Astrocyte (in vitro differentiated cells and primary cell): Measurements from ENCODE around the gene NEMP1. TPM values are rescaled to one million over a fixed set of nuclear protein-coding genes. Genes with fewer than 3 reads are reported as not detected.

Source experiments
- DNase-seq: peaks from one replicate; pipeline ENCODE4 v3.0.0-alpha.2; 2010; ENCODE audit warnings: low read depth
- FAIRE-seq: peaks from 2 replicates; lab custom pipeline; 2011; peaks lifted over from hg19 to GRCh38; lab: Jason Lieb, UNC
- H2AFZ ChIP-seq: 2 replicates; pipeline ENCODE4 v1.6.0; 2012; ENCODE audit warnings: low read depth, low read length, inconsistent platforms
- H3K27ac ChIP-seq: 2 replicates; pipeline ENCODE4 v1.5.1; 2011; ENCODE audit warnings: low read depth, low read length, inconsistent platforms
- H3K27me3 ChIP-seq: 2 replicates; pipeline ENCODE4 v1.6.0; 2011; ENCODE audit warnings: low read length, inconsistent platforms; ENCODE audit not compliant: insufficient read depth
- H3K36me3 ChIP-seq: 2 replicates; pipeline ENCODE4 v1.5.1; 2011; ENCODE audit warnings: low read length, inconsistent platforms; ENCODE audit not compliant: insufficient read depth
- H3K4me1 ChIP-seq: 2 replicates; pipeline ENCODE4 v1.5.1; 2011; ENCODE audit warnings: low read length, inconsistent platforms; ENCODE audit not compliant: insufficient read depth
- H3K4me2 ChIP-seq: 2 replicates; pipeline ENCODE4 v1.6.0; 2012; ENCODE audit warnings: low read length, inconsistent platforms
- H3K4me3 ChIP-seq: 2 replicates; pipeline ENCODE4 v1.5.1; 2011; ENCODE audit warnings: low read depth, mild to moderate bottlenecking, low read length, inconsistent platforms; ENCODE audit not compliant: insufficient read depth
- H3K79me2 ChIP-seq: 2 replicates; pipeline ENCODE4 v1.6.0; 2012; ENCODE audit warnings: mild to moderate bottlenecking, low read length, inconsistent platforms; ENCODE audit not compliant: insufficient read depth
- H3K9ac ChIP-seq: 2 replicates; pipeline ENCODE4 v1.6.0; 2012; ENCODE audit warnings: mild to moderate bottlenecking, low read length, inconsistent platforms
- H3K9me3 ChIP-seq: 2 replicates; pipeline ENCODE4 v1.5.1; 2012; ENCODE audit warnings: low read depth, mild to moderate bottlenecking, low read length, inconsistent platforms; ENCODE audit not compliant: insufficient read depth
- H4K20me1 ChIP-seq: 2 replicates; pipeline ENCODE4 v1.6.0; 2012; ENCODE audit warnings: low read length, inconsistent platforms; ENCODE audit not compliant: insufficient read depth
- H3K27ac Mint-ChIP-seq: one replicate; pipeline ENCODE4 v1.8.0; 2021; ENCODE audit warnings: mild to moderate bottlenecking, mixed read lengths; ENCODE audit not compliant: unreplicated experiment
- H3K27me3 Mint-ChIP-seq: one replicate; pipeline ENCODE4 v1.8.0; 2021; ENCODE audit warnings: low read depth, mixed read lengths; ENCODE audit not compliant: unreplicated experiment
- H3K36me3 Mint-ChIP-seq: one replicate; pipeline ENCODE4 v1.8.0; 2021; ENCODE audit warnings: low read depth, mixed read lengths; ENCODE audit not compliant: unreplicated experiment
- H3K4me1 Mint-ChIP-seq: one replicate; pipeline ENCODE4 v1.8.0; 2021; ENCODE audit warnings: low read depth, mixed read lengths; ENCODE audit not compliant: unreplicated experiment
- H3K4me3 Mint-ChIP-seq: one replicate; pipeline ENCODE4 v1.8.0; 2021; ENCODE audit warnings: mild to moderate bottlenecking, moderate library complexity, mixed read lengths; ENCODE audit not compliant: unreplicated experiment
- H3K9me3 Mint-ChIP-seq: one replicate; pipeline ENCODE4 v1.8.0; 2021; ENCODE audit warnings: mild to moderate bottlenecking, mixed read lengths; ENCODE audit not compliant: unreplicated experiment
- EZH2 ChIP-seq: IDR thresholded peaks from 2 replicates; pipeline ENCODE4 v1.6.1; 2012; ENCODE audit warnings: mild to moderate bottlenecking, low read length, inconsistent platforms; ENCODE audit not compliant: insufficient read depth
- total RNA-seq: library from RNA; stranded (reverse); gene quantifications from 2 replicates; pipeline ENCODE4 v1.2.1, GENCODE V29; 2021
- TF ChIP-seq, protein P1 (sequence below): IDR thresholded peaks from 2 replicates; pipeline ENCODE4 v1.5.1; 2011; ENCODE audit warnings: low read depth, mild to moderate bottlenecking, inconsistent platforms, low read length, moderate library complexity; ENCODE audit not compliant: insufficient read depth

NEMP1 gene
- total RNA-seq, 1 donor from 2014 or later: 10.6 TPM

- H3K9me3 ChIP-seq: no peaks in the 10 kb centered on the region
- Mint-ChIP-seq H3K9me3 (no peaks in the 10 kb centered on the region), H3K4me3 (no peak overlapping the region), H3K36me3 (peaks cover 13% of the 10 kb centered on the region), H3K27ac (peak overlapping the region; percentile 12), H3K27me3 (peaks cover 2% of the 10 kb centered on the region), H3K4me1 (peaks cover 7% of the 10 kb centered on the region)
- H3K9ac ChIP-seq: no peak overlapping the region
- no peaks in the 10 kb centered on the region for H3K36me3 ChIP-seq
- no peak overlapping the region for H3K4me3 ChIP-seq
- FAIRE-seq (no peak), DNase-seq (no peak)
- peaks cover 3% of the 10 kb centered on the region for H3K4me1 ChIP-seq
- no peaks in the 10 kb centered on the region for H4K20me1 ChIP-seq
- H2AFZ ChIP-seq: no peak overlapping the region
- TF ChIP-seq, protein P1, sequence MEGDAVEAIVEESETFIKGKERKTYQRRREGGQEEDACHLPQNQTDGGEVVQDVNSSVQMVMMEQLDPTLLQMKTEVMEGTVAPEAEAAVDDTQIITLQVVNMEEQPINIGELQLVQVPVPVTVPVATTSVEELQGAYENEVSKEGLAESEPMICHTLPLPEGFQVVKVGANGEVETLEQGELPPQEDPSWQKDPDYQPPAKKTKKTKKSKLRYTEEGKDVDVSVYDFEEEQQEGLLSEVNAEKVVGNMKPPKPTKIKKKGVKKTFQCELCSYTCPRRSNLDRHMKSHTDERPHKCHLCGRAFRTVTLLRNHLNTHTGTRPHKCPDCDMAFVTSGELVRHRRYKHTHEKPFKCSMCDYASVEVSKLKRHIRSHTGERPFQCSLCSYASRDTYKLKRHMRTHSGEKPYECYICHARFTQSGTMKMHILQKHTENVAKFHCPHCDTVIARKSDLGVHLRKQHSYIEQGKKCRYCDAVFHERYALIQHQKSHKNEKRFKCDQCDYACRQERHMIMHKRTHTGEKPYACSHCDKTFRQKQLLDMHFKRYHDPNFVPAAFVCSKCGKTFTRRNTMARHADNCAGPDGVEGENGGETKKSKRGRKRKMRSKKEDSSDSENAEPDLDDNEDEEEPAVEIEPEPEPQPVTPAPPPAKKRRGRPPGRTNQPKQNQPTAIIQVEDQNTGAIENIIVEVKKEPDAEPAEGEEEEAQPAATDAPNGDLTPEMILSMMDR: no peak
- no peak for TF ChIP-seq EZH2
- no peak overlapping the region for H3K27ac ChIP-seq
- no peak overlapping the region for H3K4me2 ChIP-seq
- H3K27me3 ChIP-seq: no peaks in the 10 kb centered on the region
- H3K79me2 ChIP-seq: no peaks in the 10 kb centered on the region
Observed at GRCh38 chr12:57101892-57102695, 23.5 kb upstream of the NEMP1 start.

DNA sequence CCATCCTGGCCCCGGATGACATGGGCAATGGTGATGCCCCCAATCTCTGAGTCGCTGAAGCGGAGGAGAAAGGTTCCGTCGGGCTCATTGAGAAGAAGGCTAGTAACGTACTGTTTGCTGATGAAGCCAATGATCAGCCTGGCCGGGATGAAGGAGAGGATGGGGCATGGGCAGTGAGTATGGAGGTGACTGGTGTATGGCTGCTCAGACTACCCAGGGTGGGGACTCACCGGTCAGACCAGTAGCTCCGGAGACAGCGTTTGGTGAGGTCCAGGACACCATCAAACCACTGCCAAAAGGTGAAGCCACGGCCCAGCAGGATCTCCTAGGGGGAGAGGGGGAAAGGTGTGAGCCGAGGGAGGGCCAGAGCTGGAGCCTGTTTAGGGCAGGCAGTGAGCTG is 21.2 kb upstream of the NEMP1 start:
- no peak overlapping the region for H3K4me3 Mint-ChIP-seq
- no peaks in the 10 kb centered on the region for H3K27me3 Mint-ChIP-seq
- no peak for TF ChIP-seq EZH2
- TF ChIP-seq, protein P1: no peak
- no peaks in the 10 kb centered on the region for H3K27me3 ChIP-seq
- H3K9ac ChIP-seq: no peak overlapping the region
- peaks cover 24% of the 10 kb centered on the region for H3K4me1 Mint-ChIP-seq
- H3K4me2 ChIP-seq: no peak overlapping the region
- H2AFZ ChIP-seq: no peak overlapping the region
- H3K27ac Mint-ChIP-seq: no peak overlapping the region
- DNase-seq: no peak
- no peak overlapping the region for H3K27ac ChIP-seq
- no peaks in the 10 kb centered on the region for H3K79me2 ChIP-seq
- peaks cover 11% of the 10 kb centered on the region for H3K36me3 Mint-ChIP-seq
- H3K9me3 ChIP-seq: no peaks in the 10 kb centered on the region
- no peaks in the 10 kb centered on the region for H3K9me3 Mint-ChIP-seq
- H3K36me3 ChIP-seq: peaks cover 10% of the 10 kb centered on the region
- FAIRE-seq: no peak
- H4K20me1 ChIP-seq: peaks cover 10% of the 10 kb centered on the region
- H3K4me1 ChIP-seq: peaks cover 11% of the 10 kb centered on the region
- no peak overlapping the region for H3K4me3 ChIP-seq
